Loucy (cell line): Measurements from ENCODE around the gene EME2.
A peak's percentile ranks its signal among the peaks of the same experiment; 100 is the strongest.

Experiments used
- H2AFZ ChIP-seq: fragments of 200-600 bp; sonication (generic); 2 replicates; pipeline ENCODE4 v1.6.0; 2016; ENCODE audit warnings: antibody characterized with exemption, mild to moderate bottlenecking, low read length, moderate library complexity
- H3F3A ChIP-seq: fragments of 200-600 bp; 2 replicates; pipeline ENCODE4 v1.6.0; 2016; ENCODE audit warnings: antibody characterized with exemption, low read depth, mild to moderate bottlenecking
- H3K27me3 ChIP-seq: fragments of 200-600 bp; sonication (generic); 2 replicates; pipeline ENCODE4 v1.6.1; 2014; ENCODE audit warnings: low read length, mild to moderate bottlenecking; ENCODE audit not compliant: insufficient read depth, poor library complexity, severe bottlenecking
- H3K36me3 ChIP-seq: fragments of 200-600 bp; sonication (generic); 2 replicates; pipeline ENCODE4 v1.6.1; 2016; ENCODE audit warnings: low read length; ENCODE audit not compliant: insufficient read depth
- H3K4me1 ChIP-seq: fragments of 200-600 bp; sonication (generic); 2 replicates; pipeline ENCODE4 v1.5.1; 2014; ENCODE audit warnings: low read length, mild to moderate bottlenecking; ENCODE audit not compliant: insufficient read depth, poor library complexity, severe bottlenecking
- H3K4me2 ChIP-seq: fragments of 200-600 bp; sonication (generic); 2 replicates; pipeline ENCODE4 v1.6.0; 2014; ENCODE audit warnings: antibody characterized with exemption, low read length, low read depth, mild to moderate bottlenecking; ENCODE audit not compliant: poor library complexity, severe bottlenecking
- H3K4me3 ChIP-seq: fragments of 200-600 bp; sonication (generic); 2 replicates; pipeline ENCODE4 v1.5.1; 2014; ENCODE audit warnings: low read length, mild to moderate bottlenecking, mixed read lengths; ENCODE audit not compliant: poor library complexity, severe bottlenecking
- H3K79me2 ChIP-seq: fragments of 200-600 bp; sonication (generic); 2 replicates; pipeline ENCODE4 v1.6.1; 2014; ENCODE audit warnings: low read length; ENCODE audit not compliant: insufficient read depth
- H3K9ac ChIP-seq: fragments of 200-600 bp; sonication (generic); 2 replicates; pipeline ENCODE4 v1.6.0; 2014; ENCODE audit warnings: mild to moderate bottlenecking, low read depth, low read length, moderate library complexity; ENCODE audit not compliant: poor library complexity, severe bottlenecking
- H3K9me2 ChIP-seq: fragments of 200-600 bp; sonication (generic); replicated peaks from 2 replicates; pipeline ENCODE4 v1.6.1; 2016; ENCODE audit warnings: low read depth, low read length, mixed read lengths
- H3K9me3 ChIP-seq: fragments of 200-600 bp; sonication (generic); 2 replicates; pipeline ENCODE4 v1.6.1; 2014; ENCODE audit warnings: mild to moderate bottlenecking, antibody characterized with exemption, low read length, low read depth; ENCODE audit not compliant: insufficient read depth
- H4K20me1 ChIP-seq: fragments of 200-600 bp; sonication (generic); 2 replicates; pipeline ENCODE4 v1.6.0; 2014; ENCODE audit warnings: antibody characterized with exemption, low read length, mild to moderate bottlenecking; ENCODE audit not compliant: insufficient read depth, poor library complexity, severe bottlenecking
- CTCF ChIP-seq: fragments of 200-600 bp; sonication (generic); conservative IDR thresholded peaks from 2 replicates; pipeline ENCODE4 v1.5.1; 2014; ENCODE audit warnings: mild to moderate bottlenecking, antibody characterized with exemption, low read length
- EZH2phosphoT487 ChIP-seq: fragments of 200-600 bp; IDR thresholded peaks from 2 replicates; pipeline ENCODE4 v1.6.1; 2018; ENCODE audit warnings: antibody characterized with exemption, mild to moderate bottlenecking, moderate library complexity, borderline replicate concordance

The EME2 gene

GRCh38 chr16:1785846-1786170, 13.2 kb downstream of the EME2 start:
- Histone ChIP-seq H3K79me2 (peaks cover 46% of the 10 kb centered on the region), H3K9me3 (no peaks in the 10 kb centered on the region), H3K4me3 (no peak overlapping the region), H3K36me3 (no peaks in the 10 kb centered on the region), H2AFZ (no peak overlapping the region), H3F3A (no peaks in the 10 kb centered on the region), H4K20me1 (peaks cover 4% of the 10 kb centered on the region), H3K9ac (no peak overlapping the region), H3K9me2 (no peaks in the 10 kb centered on the region), H3K4me1 (no peaks in the 10 kb centered on the region), H3K4me2 (peak overlapping the region; percentile 27), H3K27me3 (no peaks in the 10 kb centered on the region)
- TF ChIP-seq EZH2phosphoT487 (no peak), CTCF (no peak)

DNA sequence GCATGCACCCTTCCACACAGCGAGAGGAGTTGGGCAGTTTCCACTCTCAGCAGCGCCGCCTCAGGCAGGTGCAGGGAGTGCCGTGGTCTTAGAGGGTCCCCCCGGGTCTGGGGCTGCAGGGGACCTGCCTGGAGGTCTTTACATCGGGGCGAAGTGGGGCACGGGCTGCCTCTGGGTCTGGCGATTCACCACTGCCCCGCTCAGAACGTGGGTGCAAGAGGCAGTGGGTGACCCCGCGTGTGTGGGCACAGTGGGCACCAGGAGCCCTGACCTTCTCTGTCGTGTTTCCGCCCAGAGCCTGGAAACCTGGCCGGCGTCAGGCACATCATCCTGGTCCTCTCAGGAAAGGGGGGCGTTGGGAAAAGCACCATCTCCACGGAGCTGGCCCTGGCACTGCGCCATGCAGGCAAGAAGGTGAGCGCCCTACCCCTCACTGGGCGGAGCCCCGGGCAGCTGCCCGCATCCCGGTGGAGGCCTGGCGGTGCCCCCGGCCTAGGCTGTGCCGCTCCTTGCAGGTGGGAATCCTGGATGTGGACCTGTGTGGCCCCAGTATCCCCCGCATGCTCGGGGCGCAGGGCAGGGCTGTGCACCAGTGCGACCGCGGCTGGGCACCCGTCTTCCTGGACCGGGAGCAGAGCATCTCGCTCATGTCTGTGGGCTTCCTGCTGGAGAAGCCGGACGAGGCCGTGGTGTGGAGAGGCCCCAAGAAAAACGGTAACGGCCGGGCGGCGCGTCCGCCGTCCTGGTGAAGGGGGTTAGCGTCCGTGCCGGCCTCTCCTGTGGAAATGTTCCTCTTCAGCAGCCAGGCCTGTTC, 13.8 kb downstream of the EME2 start:
- no peak overlapping the region for H3K4me2 ChIP-seq
- no peaks in the 10 kb centered on the region for H3K9me3 ChIP-seq
- TF ChIP-seq CTCF, result no peak
- no peak for TF ChIP-seq EZH2phosphoT487
- no peaks in the 10 kb centered on the region for H3K9me2 ChIP-seq
- H3K9ac ChIP-seq, result no peak overlapping the region
- no peak overlapping the region for H2AFZ ChIP-seq
- H3K27me3 ChIP-seq, result no peaks in the 10 kb centered on the region
- no peaks in the 10 kb centered on the region for H3K36me3 ChIP-seq
- peaks cover under 1% of the 10 kb centered on the region for H4K20me1 ChIP-seq
- H3K79me2 ChIP-seq, result peaks cover 40% of the 10 kb centered on the region
- H3F3A ChIP-seq, result no peaks in the 10 kb centered on the region
- no peak overlapping the region for H3K4me3 ChIP-seq
- H3K4me1 ChIP-seq, result no peaks in the 10 kb centered on the region

DNA sequence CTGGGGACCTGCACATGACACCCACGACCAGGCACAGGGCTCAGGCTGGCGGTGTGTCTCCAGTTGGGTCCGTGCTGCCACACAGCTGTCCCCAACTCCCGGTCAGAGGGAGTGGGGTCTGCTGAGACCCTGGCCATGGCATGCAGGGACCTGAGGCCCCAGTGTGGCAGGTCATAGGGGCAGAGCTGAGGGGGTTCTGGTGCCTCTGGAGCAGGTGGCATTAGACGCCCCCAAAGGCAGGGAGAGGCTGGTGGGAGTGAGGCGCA, 14.4 kb downstream of the EME2 start:
- H2AFZ ChIP-seq, result no peak overlapping the region
- no peaks in the 10 kb centered on the region for H3F3A ChIP-seq
- TF ChIP-seq EZH2phosphoT487 (no peak), CTCF (no peak)
- H3K4me3 ChIP-seq, result no peak overlapping the region
- H3K79me2 ChIP-seq, result peaks cover 34% of the 10 kb centered on the region
- no peak overlapping the region for H3K4me2 ChIP-seq
- no peaks in the 10 kb centered on the region for H3K4me1 ChIP-seq
- H3K9me2 ChIP-seq, result no peaks in the 10 kb centered on the region
- no peaks in the 10 kb centered on the region for H3K27me3 ChIP-seq
- H4K20me1 ChIP-seq, result no peaks in the 10 kb centered on the region
- H3K36me3 ChIP-seq, result no peaks in the 10 kb centered on the region
- no peak overlapping the region for H3K9ac ChIP-seq
- no peaks in the 10 kb centered on the region for H3K9me3 ChIP-seq
